HCT116 (cell line): ENCODE data around the gene ELL2. TPM values are rescaled to one million over a fixed set of nuclear protein-coding genes. Genes with fewer than 3 reads are reported as not detected.

ENCODE experiments used
- ATAC-seq: fragments of 200-7000 bp; cut with Tn5 transposase; 2 replicates; pipeline ENCODE4 v1.9.1; 2020; ENCODE audit warnings: mild to moderate bottlenecking, moderate library complexity
- BruUV-seq: library from RNA; stranded (reverse); fragments of 400-500 nt; replicated peaks from 2 replicates; lab custom pipeline; 2021; lab: Mats Ljungman, UMichigan
- CTCF ChIA-PET: fragments of 300-600 bp; sonication (Branson Sonifier 250); formaldehyde crosslinking; loops from one replicate; lab custom pipeline; 2021; ENCODE audit warnings: antibody characterized with exemption; lab: Charles Lee
- POLR2A ChIA-PET: fragments of 300-600, 350-600 bp; sonication (Branson Sonifier 250); formaldehyde crosslinking; loops from one replicate; lab custom pipeline; 2021; ENCODE audit warnings: antibody characterized with exemption; lab: Charles Lee
- RAD21 ChIA-PET, 2 experiments: fragments of 300-600 bp; sonication (Branson Sonifier 250); formaldehyde crosslinking; loops; one replicate each; lab custom pipeline; 2023; ENCODE audit warnings: low total read pairs in 2 of 2; ENCODE audit not compliant: uncharacterized antibody in 2 of 2, unreplicated experiment in 2 of 2, low non-redundant PET in 1 of 2; lab: Charles Lee
- DNase-seq: peaks from one replicate; pipeline ENCODE4 v3.0.0-alpha.2; 2010; ENCODE audit warnings: low read depth, low spot score
- H2AFZ ChIP-seq: fragments of 200-600 bp; shearing (Covaris generic), sonication (generic); 2 replicates; pipeline ENCODE4 v1.6.1; 2017; ENCODE audit warnings: low read depth, mixed run types, mixed read lengths, antibody characterized with exemption, low read length; ENCODE audit not compliant: poor library complexity, severe bottlenecking
- H3K27ac ChIP-seq: 2 replicates; pipeline ENCODE4 v1.5.1; 2012; ENCODE audit warnings: low read depth, low read length
- H3K27me3 ChIP-seq: fragments of 200-600 bp; sonication (generic); 2 replicates; pipeline ENCODE4 v1.6.1; 2016; ENCODE audit warnings: mixed run types, low read length, mixed read lengths; ENCODE audit not compliant: insufficient read depth
- H3K36me3 ChIP-seq, 2 experiments: fragments of 200-500 bp in 1 of 2; fragments of 200-600 bp in 1 of 2; sonication (Bioruptor generic) in 1 of 2; sonication (generic) in 1 of 2; 2 replicates each; pipeline versions ENCODE4 v1.5.1 to v1.6.1; 2014 to 2016; ENCODE audit warnings: low read length in 2 of 2, inconsistent platforms in 1 of 2, mixed read lengths in 1 of 2, mixed run types in 1 of 2; ENCODE audit not compliant: insufficient read depth in 2 of 2, control insufficient read depth in 1 of 2
- H3K4me1 ChIP-seq, 2 experiments: fragments of 200-600 bp in 1 of 2; sonication (generic) in 1 of 2; 2 replicates each; pipeline versions ENCODE4 v1.5.1 to v1.6.1; 2012 to 2017; ENCODE audit warnings: low read length in 2 of 2, inconsistent platforms in 1 of 2, mild to moderate bottlenecking in 1 of 2, mixed read lengths in 1 of 2, mixed run types in 1 of 2, moderate library complexity in 1 of 2; ENCODE audit not compliant: insufficient read depth in 2 of 2, control insufficient read depth in 1 of 2
- H3K4me2 ChIP-seq: fragments of 200-600 bp; sonication (generic); 2 replicates; pipeline ENCODE4 v1.6.1; 2017; ENCODE audit warnings: mixed run types, low read length, mixed read lengths
- H3K4me3 ChIP-seq, 2 experiments: fragments of 200-600 bp in 1 of 2; sonication (generic) in 1 of 2; replicated peaks in 1 of 2; 2 replicates each; pipeline ENCODE4 v1.5.1; 2011 to 2016; ENCODE audit warnings: low read length in 2 of 2, control low read depth in 1 of 2, low read depth in 1 of 2, mild to moderate bottlenecking in 1 of 2, mixed read lengths in 1 of 2, mixed run types in 1 of 2
- H3K79me2 ChIP-seq: fragments of 200-600 bp; sonication (generic); 2 replicates; pipeline ENCODE4 v1.6.1; 2017; ENCODE audit warnings: mild to moderate bottlenecking, mixed run types, low read length, moderate library complexity, mixed read lengths; ENCODE audit not compliant: insufficient read depth
- H3K9ac ChIP-seq: fragments of 200-600 bp; sonication (generic); 2 replicates; pipeline ENCODE4 v1.6.1; 2016; ENCODE audit warnings: low read length, mixed read lengths
- H3K9me2 ChIP-seq: fragments of 200-600 bp; sonication (generic), shearing (Covaris generic); 2 replicates; pipeline ENCODE4 v1.6.1; 2017; ENCODE audit warnings: mixed run types, mild to moderate bottlenecking, moderate library complexity; ENCODE audit not compliant: insufficient read depth
- H3K9me3 ChIP-seq, 2 experiments: fragments of 200-500 bp in 1 of 2; fragments of 200-600 bp in 1 of 2; sonication (Bioruptor generic) in 1 of 2; sonication (generic) in 1 of 2; 2 replicates each; pipeline ENCODE4 v1.6.1; 2014 to 2017; ENCODE audit warnings: low read length in 2 of 2, mixed read lengths in 2 of 2, inconsistent platforms in 1 of 2, low read depth in 1 of 2, mild to moderate bottlenecking in 1 of 2, mixed run types in 1 of 2, moderate library complexity in 1 of 2; ENCODE audit not compliant: control insufficient read depth in 1 of 2, insufficient read depth in 1 of 2
- H4K20me1 ChIP-seq: fragments of 200-600 bp; sonication (generic), shearing (Covaris generic); 2 replicates; pipeline ENCODE4 v1.6.1; 2017; ENCODE audit warnings: mixed run types, mild to moderate bottlenecking, moderate library complexity; ENCODE audit not compliant: insufficient read depth
- CBX3 ChIP-seq: IDR thresholded peaks from 2 replicates; pipeline ENCODE4 v1.6.1; 2012; ENCODE audit warnings: low read depth
- EZH2phosphoT487 ChIP-seq: fragments of 200-600 bp; IDR thresholded peaks from 2 replicates; pipeline ENCODE4 v1.6.1; 2018; ENCODE audit warnings: antibody characterized with exemption, borderline replicate concordance
- FOSL1 ChIP-seq: IDR thresholded peaks from 2 replicates; pipeline ENCODE4 v1.6.1; 2012; ENCODE audit warnings: low read depth
- POLR2A ChIP-seq: IDR thresholded peaks from 2 replicates; pipeline ENCODE4 v1.7.0; 2011; ENCODE audit warnings: borderline replicate concordance; ENCODE audit not compliant: insufficient read depth, insufficient read length; ENCODE audit errors: extremely low read depth
- RAD21 ChIP-seq: IDR thresholded peaks from 2 replicates; pipeline ENCODE4 v1.6.1; 2012; ENCODE audit warnings: low read depth, mild to moderate bottlenecking
- SP1 ChIP-seq: IDR thresholded peaks from 2 replicates; pipeline ENCODE4 v1.6.1; 2012; ENCODE audit warnings: low read depth
- SRF ChIP-seq: IDR thresholded peaks from 2 replicates; pipeline ENCODE4 v1.6.1; 2012; ENCODE audit warnings: low read depth
- ZFX ChIP-seq: fragments of 450-650 bp; IDR thresholded peaks from 2 replicates; pipeline ENCODE4 v1.6.1; 2017
- ZNF274 ChIP-seq: fragments of 200-500 bp; sonication (Bioruptor generic); IDR thresholded peaks from 2 replicates; pipeline ENCODE4 v1.6.1; 2014; ENCODE audit warnings: mild to moderate bottlenecking, low read depth, low read length, inconsistent platforms
- intact Hi-C: fragments of 100-400 bp; cut with micrococcal nuclease; formaldehyde crosslinking; loops from 2 replicates; pipeline ENCODE4 v1.10.0; 2022
- total RNA-seq: library from RNA; stranded (reverse); gene quantifications from one replicate; pipeline ENCODE4 v1.2.1, GENCODE V29; 2021; ENCODE audit not compliant: unreplicated experiment
- TF ChIP-seq, protein P1 (sequence below): IDR thresholded peaks from 2 replicates; pipeline ENCODE4 v1.6.1; 2012; ENCODE audit warnings: low read depth
- TF ChIP-seq, protein P2 (sequence below): IDR thresholded peaks from 2 replicates; pipeline ENCODE4 v1.6.1; 2012
- TF ChIP-seq, protein P3 (sequence below): IDR thresholded peaks from 2 replicates; pipeline ENCODE4 v1.6.1; 2011; ENCODE audit warnings: mild to moderate bottlenecking, low read length, moderate library complexity; ENCODE audit not compliant: insufficient replicate concordance; ENCODE audit errors: extremely low read depth
- TF ChIP-seq, protein P4 (sequence below), 3 experiments: fragments of 200-600 bp in 1 of 3; sonication (generic) in 1 of 3; IDR thresholded peaks in 2 of 3; conservative IDR thresholded peaks in 1 of 3; 2 replicates each; pipeline ENCODE4 v1.5.1; 2012 to 2017; ENCODE audit warnings: low read depth in 2 of 3, low read length in 2 of 3, antibody characterized with exemption in 1 of 3, borderline replicate concordance in 1 of 3, control low read depth in 1 of 3, mild to moderate bottlenecking in 1 of 3, mixed read lengths in 1 of 3, mixed run types in 1 of 3, moderate library complexity in 1 of 3; ENCODE audit not compliant: insufficient read depth in 1 of 3

Gene ELL2
- total RNA-seq, 1 experiment from 2014 or later = 29.8 TPM

DNA sequence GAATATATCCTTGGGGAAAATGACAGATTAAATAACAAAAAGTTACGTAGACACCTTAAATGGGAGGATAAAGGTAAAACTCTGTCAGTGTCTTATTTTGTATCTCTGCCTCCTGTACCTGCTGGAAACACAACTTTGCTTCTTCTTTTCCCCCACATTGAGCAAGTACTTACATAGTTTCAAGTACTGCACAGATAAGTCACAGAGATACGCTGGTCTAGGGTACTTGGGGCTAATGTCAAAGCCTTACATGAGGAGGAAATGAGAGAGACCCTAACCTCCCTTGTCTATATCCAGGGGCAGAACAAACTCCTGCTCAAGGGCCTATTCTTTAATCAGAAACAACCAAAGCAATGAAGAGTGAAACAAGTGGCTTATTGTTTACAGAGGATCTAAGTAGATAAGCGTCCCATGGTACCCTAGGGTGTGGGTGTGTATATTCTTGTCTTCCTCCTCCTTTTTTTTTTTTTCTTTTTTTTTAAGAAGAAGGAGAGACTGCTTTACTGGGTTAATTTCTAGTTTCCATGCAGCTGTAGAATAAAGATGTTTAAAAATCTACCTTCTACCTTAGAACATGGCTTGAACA lies 43.1 kb downstream of the ELL2 start:
- POLR2A ChIA-PET = no interaction called here
- H3K27ac ChIP-seq = no peak overlapping the region
- ATAC-seq (no peak), DNase-seq (no peak)
- no peaks in the 10 kb centered on the region for H3K9me3 ChIP-seq
- H3K4me2 ChIP-seq = no peak overlapping the region
- no peak overlapping the region for H3K9ac ChIP-seq
- H3K4me1 ChIP-seq = no peaks in the 10 kb centered on the region
- CTCF ChIA-PET = no interaction called here
- no peaks in the 10 kb centered on the region for H3K79me2 ChIP-seq
- no peak overlapping the region for H3K4me3 ChIP-seq
- BruUV-seq = no TSS peak
- H4K20me1 ChIP-seq = no peaks in the 10 kb centered on the region
- no peaks in the 10 kb centered on the region for H3K27me3 ChIP-seq
- RAD21 ChIA-PET = no interaction called here
- H2AFZ ChIP-seq = no peak overlapping the region
- intact Hi-C loops = no loop called here
- no peak for TF ChIP-seq EZH2phosphoT487
- H3K9me2 ChIP-seq = no peaks in the 10 kb centered on the region
- H3K36me3 ChIP-seq = no peaks in the 10 kb centered on the region

DNA sequence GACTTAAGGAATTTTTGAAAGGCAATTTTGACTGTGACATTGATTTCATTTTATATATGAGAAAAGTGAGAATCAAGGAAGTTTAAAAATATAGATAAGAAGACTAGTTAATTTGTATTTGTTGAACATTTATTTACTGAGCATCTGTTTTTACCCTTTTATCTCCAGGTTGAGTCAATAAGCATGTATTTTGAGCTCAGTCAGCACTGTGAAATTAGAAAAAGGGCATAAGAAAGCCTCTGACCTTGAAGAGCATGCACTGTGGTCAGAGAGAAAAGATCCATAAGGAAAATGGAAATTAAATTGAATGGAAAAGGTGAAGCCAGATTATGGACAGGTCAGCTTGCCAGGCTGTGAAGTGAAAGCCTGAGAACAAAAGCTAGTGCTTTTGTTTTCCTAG lies 44.4 kb downstream of the ELL2 start:
- Histone ChIP-seq H3K4me3 (no peak overlapping the region), H3K9me3 (no peaks in the 10 kb centered on the region), H3K79me2 (no peaks in the 10 kb centered on the region), H3K27ac (no peak overlapping the region), H2AFZ (no peak overlapping the region), H4K20me1 (no peaks in the 10 kb centered on the region), H3K27me3 (no peaks in the 10 kb centered on the region), H3K4me2 (no peak overlapping the region), H3K9me2 (no peaks in the 10 kb centered on the region), H3K36me3 (no peaks in the 10 kb centered on the region), H3K4me1 (no peaks in the 10 kb centered on the region), H3K9ac (no peak overlapping the region)
- intact Hi-C loops = no loop called here
- ChIA-PET POLR2A (no interaction called here), RAD21 (no interaction called here), CTCF (no interaction called here)
- DNase-seq (no peak), ATAC-seq (no peak)
- BruUV-seq = no TSS peak
- TF ChIP-seq RAD21 (no peak), ZNF274 (no peak), SRF (no peak), ZFX (no peak), CBX3 (no peak), SP1 (no peak), FOSL1 (no peak), POLR2A (no peak)
- TF ChIP-seq, protein P1, sequence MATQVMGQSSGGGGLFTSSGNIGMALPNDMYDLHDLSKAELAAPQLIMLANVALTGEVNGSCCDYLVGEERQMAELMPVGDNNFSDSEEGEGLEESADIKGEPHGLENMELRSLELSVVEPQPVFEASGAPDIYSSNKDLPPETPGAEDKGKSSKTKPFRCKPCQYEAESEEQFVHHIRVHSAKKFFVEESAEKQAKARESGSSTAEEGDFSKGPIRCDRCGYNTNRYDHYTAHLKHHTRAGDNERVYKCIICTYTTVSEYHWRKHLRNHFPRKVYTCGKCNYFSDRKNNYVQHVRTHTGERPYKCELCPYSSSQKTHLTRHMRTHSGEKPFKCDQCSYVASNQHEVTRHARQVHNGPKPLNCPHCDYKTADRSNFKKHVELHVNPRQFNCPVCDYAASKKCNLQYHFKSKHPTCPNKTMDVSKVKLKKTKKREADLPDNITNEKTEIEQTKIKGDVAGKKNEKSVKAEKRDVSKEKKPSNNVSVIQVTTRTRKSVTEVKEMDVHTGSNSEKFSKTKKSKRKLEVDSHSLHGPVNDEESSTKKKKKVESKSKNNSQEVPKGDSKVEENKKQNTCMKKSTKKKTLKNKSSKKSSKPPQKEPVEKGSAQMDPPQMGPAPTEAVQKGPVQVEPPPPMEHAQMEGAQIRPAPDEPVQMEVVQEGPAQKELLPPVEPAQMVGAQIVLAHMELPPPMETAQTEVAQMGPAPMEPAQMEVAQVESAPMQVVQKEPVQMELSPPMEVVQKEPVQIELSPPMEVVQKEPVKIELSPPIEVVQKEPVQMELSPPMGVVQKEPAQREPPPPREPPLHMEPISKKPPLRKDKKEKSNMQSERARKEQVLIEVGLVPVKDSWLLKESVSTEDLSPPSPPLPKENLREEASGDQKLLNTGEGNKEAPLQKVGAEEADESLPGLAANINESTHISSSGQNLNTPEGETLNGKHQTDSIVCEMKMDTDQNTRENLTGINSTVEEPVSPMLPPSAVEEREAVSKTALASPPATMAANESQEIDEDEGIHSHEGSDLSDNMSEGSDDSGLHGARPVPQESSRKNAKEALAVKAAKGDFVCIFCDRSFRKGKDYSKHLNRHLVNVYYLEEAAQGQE = no peak
- TF ChIP-seq, protein P2, sequence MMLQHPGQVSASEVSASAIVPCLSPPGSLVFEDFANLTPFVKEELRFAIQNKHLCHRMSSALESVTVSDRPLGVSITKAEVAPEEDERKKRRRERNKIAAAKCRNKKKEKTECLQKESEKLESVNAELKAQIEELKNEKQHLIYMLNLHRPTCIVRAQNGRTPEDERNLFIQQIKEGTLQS = no peak
- TF ChIP-seq, protein P3, sequence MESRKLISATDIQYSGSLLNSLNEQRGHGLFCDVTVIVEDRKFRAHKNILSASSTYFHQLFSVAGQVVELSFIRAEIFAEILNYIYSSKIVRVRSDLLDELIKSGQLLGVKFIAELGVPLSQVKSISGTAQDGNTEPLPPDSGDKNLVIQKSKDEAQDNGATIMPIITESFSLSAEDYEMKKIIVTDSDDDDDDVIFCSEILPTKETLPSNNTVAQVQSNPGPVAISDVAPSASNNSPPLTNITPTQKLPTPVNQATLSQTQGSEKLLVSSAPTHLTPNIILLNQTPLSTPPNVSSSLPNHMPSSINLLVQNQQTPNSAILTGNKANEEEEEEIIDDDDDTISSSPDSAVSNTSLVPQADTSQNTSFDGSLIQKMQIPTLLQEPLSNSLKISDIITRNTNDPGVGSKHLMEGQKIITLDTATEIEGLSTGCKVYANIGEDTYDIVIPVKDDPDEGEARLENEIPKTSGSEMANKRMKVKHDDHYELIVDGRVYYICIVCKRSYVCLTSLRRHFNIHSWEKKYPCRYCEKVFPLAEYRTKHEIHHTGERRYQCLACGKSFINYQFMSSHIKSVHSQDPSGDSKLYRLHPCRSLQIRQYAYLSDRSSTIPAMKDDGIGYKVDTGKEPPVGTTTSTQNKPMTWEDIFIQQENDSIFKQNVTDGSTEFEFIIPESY = no peak
- TF ChIP-seq, protein P4, sequence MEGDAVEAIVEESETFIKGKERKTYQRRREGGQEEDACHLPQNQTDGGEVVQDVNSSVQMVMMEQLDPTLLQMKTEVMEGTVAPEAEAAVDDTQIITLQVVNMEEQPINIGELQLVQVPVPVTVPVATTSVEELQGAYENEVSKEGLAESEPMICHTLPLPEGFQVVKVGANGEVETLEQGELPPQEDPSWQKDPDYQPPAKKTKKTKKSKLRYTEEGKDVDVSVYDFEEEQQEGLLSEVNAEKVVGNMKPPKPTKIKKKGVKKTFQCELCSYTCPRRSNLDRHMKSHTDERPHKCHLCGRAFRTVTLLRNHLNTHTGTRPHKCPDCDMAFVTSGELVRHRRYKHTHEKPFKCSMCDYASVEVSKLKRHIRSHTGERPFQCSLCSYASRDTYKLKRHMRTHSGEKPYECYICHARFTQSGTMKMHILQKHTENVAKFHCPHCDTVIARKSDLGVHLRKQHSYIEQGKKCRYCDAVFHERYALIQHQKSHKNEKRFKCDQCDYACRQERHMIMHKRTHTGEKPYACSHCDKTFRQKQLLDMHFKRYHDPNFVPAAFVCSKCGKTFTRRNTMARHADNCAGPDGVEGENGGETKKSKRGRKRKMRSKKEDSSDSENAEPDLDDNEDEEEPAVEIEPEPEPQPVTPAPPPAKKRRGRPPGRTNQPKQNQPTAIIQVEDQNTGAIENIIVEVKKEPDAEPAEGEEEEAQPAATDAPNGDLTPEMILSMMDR (IDR thresholded peaks at IDR 0.05 in 2 of 3, conservative IDR thresholded peaks at IDR 0.05 in 1 of 3; ENCODE audit: borderline replicate concordance in 1 of 3, insufficient read depth in 1 of 3, low read depth in 2 of 3, low read length in 2 of 3) = no peak
